Measurements from ENCODE around the gene ZNF276.

- TF ChIP-seq CTCF (IDR thresholded peaks at IDR 0.05; ENCODE audit: insufficient read depth, low read length) (no peak), POLR2AphosphoS5 (IDR thresholded peaks at IDR 0.05; ENCODE audit: low read depth) (no peak), REST (IDR thresholded peaks at IDR 0.05; ENCODE audit: insufficient replicate concordance, low read depth) (peak; percentile 66), SPI1 (IDR thresholded peaks at IDR 0.05; ENCODE audit: borderline replicate concordance, low read depth) (no peak)
Measured at GRCh38 chr16:89720551-89720812, 855 bp upstream of the ZNF276 start.
